Calu3 (cell line): Measurements from ENCODE around the gene PROSER3. TPM values are rescaled to one million over a fixed set of nuclear protein-coding genes. Genes with fewer than 3 reads are reported as not detected.

Experiments used
- BruUV-seq: library from RNA; stranded (reverse); fragments of 400-500 nt; replicated peaks from 2 replicates; lab custom pipeline; 2021; lab: Mats Ljungman, UMichigan
- CTCF ChIA-PET: fragments of 300-600 bp; sonication (Branson Sonifier 250); formaldehyde crosslinking; loops from one replicate; lab custom pipeline; 2022; ENCODE audit warnings: antibody characterized with exemption; lab: Charles Lee
- DNase-seq: peaks from one replicate; pipeline ENCODE4 v3.0.0; 2022
- H3K27ac Mint-ChIP-seq: one replicate; pipeline ENCODE4 v1.8.0; 2022; ENCODE audit warnings: mixed read lengths; ENCODE audit not compliant: unreplicated experiment
- H3K27me3 Mint-ChIP-seq: one replicate; pipeline ENCODE4 v1.8.0; 2022; ENCODE audit warnings: mixed read lengths; ENCODE audit not compliant: unreplicated experiment
- H3K36me3 Mint-ChIP-seq: one replicate; pipeline ENCODE4 v1.8.0; 2022; ENCODE audit warnings: mild to moderate bottlenecking, moderate library complexity, mixed read lengths; ENCODE audit not compliant: insufficient read depth, unreplicated experiment
- H3K4me1 Mint-ChIP-seq: one replicate; pipeline ENCODE4 v1.8.0; 2022; ENCODE audit warnings: mild to moderate bottlenecking, low read depth, mixed read lengths; ENCODE audit not compliant: unreplicated experiment
- H3K4me3 Mint-ChIP-seq: one replicate; pipeline ENCODE4 v1.8.0; 2022; ENCODE audit warnings: mild to moderate bottlenecking, low read depth, moderate library complexity, mixed read lengths; ENCODE audit not compliant: unreplicated experiment
- H3K9me3 Mint-ChIP-seq: one replicate; pipeline ENCODE4 v1.8.0; 2022; ENCODE audit warnings: low read depth, mixed read lengths; ENCODE audit not compliant: unreplicated experiment
- intact Hi-C: fragments of 100-400 bp; cut with micrococcal nuclease; formaldehyde crosslinking; loops from one replicate; pipeline ENCODE4 v1.10.0; 2022; ENCODE audit not compliant: unreplicated experiment
- total RNA-seq: library from RNA; stranded (reverse); gene quantifications from 2 replicates; pipeline ENCODE4 v1.2.3, GENCODE V29; 2022
- TF ChIP-seq, protein P1 (sequence below): fragments of 200-600 bp; IDR thresholded peaks from one replicate; pipeline ENCODE4 v1.8.0; 2022; ENCODE audit warnings: antibody characterized with exemption; ENCODE audit not compliant: unreplicated experiment

PROSER3 gene
- total RNA-seq, 1 experiment from 2014 or later = 70.7 TPM

DNA sequence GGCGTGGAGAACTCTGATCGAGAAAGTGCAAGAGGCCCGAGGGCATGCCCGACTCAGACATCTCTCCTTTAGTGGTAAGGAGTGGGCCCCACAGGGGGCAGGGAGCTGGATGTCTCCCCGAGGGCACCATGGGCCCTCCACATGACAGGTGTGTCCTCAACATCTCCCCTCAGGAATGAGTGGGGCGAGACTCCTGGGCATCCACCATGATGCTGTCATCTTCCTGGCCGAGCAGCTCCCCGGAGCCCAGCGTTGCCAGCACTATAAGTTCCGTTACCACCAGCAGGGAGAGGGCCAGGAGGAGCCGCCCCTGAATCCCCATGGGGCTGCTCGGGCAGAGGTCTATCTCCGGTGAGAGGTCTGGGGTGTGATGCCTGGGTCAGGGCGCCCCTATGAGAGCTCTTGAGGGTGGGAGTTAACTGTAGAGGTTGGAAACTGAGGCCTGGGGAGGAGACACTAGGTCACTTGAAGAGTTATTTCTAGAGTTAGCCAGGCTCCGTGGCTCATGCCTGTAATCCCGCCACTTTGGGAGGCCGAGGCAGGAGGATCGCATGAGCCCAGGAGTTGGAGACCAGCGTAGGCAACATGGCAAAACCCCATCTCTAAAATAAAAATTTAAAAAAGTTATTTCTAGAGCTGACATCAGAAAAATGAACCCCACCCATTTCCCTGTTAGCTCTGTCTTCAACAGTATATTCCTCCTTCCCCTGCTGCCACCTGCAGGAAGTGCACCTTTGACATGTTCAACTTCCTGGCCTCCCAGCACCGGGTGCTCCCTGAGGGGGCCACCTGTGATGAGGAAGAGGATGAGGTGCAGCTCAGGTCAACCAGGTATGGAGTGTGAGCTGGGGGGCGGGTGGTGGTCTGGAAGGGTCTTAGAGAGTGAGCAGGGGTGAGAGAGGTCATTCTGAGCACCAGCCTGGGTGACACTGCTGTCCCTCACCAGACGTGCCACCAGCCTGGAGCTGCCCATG, 20.8 kb upstream of the PROSER3 start:
- H3K36me3 Mint-ChIP-seq = peaks cover 75% of the 10 kb centered on the region
- DNase-seq = peak; percentile 34
- intact Hi-C loops = no loop called here
- TF ChIP-seq, protein P1, sequence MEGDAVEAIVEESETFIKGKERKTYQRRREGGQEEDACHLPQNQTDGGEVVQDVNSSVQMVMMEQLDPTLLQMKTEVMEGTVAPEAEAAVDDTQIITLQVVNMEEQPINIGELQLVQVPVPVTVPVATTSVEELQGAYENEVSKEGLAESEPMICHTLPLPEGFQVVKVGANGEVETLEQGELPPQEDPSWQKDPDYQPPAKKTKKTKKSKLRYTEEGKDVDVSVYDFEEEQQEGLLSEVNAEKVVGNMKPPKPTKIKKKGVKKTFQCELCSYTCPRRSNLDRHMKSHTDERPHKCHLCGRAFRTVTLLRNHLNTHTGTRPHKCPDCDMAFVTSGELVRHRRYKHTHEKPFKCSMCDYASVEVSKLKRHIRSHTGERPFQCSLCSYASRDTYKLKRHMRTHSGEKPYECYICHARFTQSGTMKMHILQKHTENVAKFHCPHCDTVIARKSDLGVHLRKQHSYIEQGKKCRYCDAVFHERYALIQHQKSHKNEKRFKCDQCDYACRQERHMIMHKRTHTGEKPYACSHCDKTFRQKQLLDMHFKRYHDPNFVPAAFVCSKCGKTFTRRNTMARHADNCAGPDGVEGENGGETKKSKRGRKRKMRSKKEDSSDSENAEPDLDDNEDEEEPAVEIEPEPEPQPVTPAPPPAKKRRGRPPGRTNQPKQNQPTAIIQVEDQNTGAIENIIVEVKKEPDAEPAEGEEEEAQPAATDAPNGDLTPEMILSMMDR = peak; percentile 16
- H3K4me1 Mint-ChIP-seq = peaks cover 7% of the 10 kb centered on the region
- no peak overlapping the region for H3K4me3 Mint-ChIP-seq
- no peaks in the 10 kb centered on the region for H3K9me3 Mint-ChIP-seq
- BruUV-seq = no TSS peak
- CTCF ChIA-PET = interaction anchor here (0.6 to 1.7 kb wide), 5 partner anchors 11 to 89 kb away, joined by 3 to 5 read pairs (median 3); partner anchors contain the start of genes COX6B1 and LIN37
- H3K27me3 Mint-ChIP-seq = no peaks in the 10 kb centered on the region
- H3K27ac Mint-ChIP-seq = peak overlapping the region; percentile 45

DNA sequence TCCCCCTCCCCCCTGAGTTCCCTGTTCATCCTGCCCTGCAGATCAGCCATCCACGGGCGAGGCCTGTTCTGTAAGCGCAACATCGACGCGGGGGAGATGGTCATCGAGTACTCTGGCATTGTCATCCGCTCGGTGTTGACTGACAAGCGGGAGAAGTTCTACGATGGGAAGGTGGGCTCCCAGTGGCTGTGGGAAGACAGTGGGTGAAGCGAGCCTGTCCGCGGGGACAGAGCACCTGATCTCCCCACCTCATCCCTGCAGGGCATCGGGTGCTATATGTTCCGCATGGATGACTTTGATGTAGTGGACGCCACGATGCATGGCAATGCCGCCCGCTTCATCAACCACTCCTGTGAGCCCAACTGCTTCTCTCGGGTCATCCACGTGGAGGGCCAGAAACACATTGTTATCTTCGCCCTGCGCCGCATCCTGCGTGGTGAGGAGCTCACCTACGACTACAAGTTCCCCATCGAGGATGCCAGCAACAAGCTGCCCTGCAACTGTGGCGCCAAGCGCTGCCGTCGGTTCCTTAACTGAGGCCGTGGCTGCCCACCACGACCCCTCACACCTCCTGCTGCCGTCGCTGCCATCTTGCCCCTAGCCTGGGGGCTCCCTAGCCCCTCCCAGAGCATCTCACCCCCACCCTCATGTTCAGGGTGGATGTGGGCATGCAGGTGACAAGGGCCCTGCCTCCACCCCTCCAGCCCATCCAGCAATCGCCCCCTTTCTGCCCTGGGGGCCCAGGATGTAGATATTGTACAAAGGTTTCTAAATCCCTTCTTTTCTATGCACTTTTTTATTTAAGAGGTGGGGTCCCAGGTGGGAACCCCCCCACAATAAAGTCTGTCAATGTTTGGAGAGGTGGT, 19.7 kb upstream of the PROSER3 start:
- CTCF ChIA-PET = interaction anchor here (1.3 to 1.7 kb wide), 3 partner anchors 10 to 90 kb away, joined by 3 to 5 read pairs (median 5); partner anchors contain the start of genes COX6B1 and LIN37
- peaks cover 7% of the 10 kb centered on the region for H3K4me1 Mint-ChIP-seq
- no peaks in the 10 kb centered on the region for H3K27me3 Mint-ChIP-seq
- BruUV-seq = TSS peak; percentile 70
- peaks cover 83% of the 10 kb centered on the region for H3K36me3 Mint-ChIP-seq
- peak overlapping the region; percentile 72 for H3K27ac Mint-ChIP-seq
- TF ChIP-seq, protein P1 = no peak
- H3K9me3 Mint-ChIP-seq = no peaks in the 10 kb centered on the region
- DNase-seq = no peak
- intact Hi-C loops = no loop called here
- peak overlapping the region; percentile 97 for H3K4me3 Mint-ChIP-seq

DNA sequence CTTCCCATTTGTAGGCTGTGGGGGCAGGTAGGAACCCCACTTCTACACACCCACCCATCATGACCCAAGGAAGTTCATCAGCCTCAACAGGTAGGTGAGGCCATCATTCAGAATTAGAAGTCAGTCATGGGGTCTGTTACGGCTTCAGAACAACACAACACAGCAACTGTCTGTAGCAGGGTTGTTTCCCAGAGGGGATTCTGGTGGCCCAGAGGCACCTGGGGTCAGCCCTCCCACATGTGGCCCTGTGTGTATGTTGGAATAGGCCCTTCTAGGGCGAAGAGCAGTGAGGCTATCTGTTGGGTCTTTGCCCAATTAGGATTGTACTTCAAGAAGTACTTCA, 19.1 kb upstream of the PROSER3 start:
- H3K4me3 Mint-ChIP-seq = peak overlapping the region; percentile 97
- CTCF ChIA-PET = no interaction called here
- no peak for DNase-seq
- intact Hi-C loops = no loop called here
- no peaks in the 10 kb centered on the region for H3K9me3 Mint-ChIP-seq
- no peaks in the 10 kb centered on the region for H3K27me3 Mint-ChIP-seq
- H3K36me3 Mint-ChIP-seq = peaks cover 80% of the 10 kb centered on the region
- BruUV-seq = no TSS peak
- peaks cover 7% of the 10 kb centered on the region for H3K4me1 Mint-ChIP-seq
- TF ChIP-seq, protein P1 = no peak
- H3K27ac Mint-ChIP-seq = peak overlapping the region; percentile 72
